GM21786 (cell line): ENCODE measurements around the gene CELSR1.

Experiments used
- ATAC-seq: cut with Tn5 transposase; IDR thresholded peaks from one replicate; pipeline ENCODE4 v1.9.1; 2021; ENCODE audit not compliant: unreplicated experiment

CELSR1 gene

GRCh38 chr22:46537225-46537945 is at the start of gene CELSR1:
Gene CELSR1 (minus strand): TSS chr22:46537620. CDS start chr22:46537170, 450 bp downstream.
- ATAC-seq = no peak

DNA sequence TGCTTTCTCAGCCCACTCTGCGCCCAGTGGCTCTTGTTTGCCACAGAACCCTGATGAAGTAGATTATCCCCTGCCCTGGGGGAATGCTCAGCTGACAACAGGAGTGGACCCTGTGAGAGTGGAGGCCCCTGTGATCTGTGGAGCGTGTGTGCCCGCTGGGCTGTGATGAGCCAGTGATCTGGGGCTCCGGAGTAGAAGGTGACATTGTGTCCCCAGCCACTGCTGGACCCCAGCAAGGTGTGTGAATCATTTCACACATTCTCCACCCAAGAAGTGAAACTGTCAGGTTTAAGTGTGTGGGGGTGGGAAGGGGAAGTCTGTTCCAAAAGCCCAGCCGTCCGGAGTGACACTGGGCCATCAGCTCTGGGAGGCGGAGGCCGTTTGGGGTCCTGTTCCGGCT is 49.6 kb upstream of the CELSR1 start:
- peak; percentile 50 for ATAC-seq

DNA sequence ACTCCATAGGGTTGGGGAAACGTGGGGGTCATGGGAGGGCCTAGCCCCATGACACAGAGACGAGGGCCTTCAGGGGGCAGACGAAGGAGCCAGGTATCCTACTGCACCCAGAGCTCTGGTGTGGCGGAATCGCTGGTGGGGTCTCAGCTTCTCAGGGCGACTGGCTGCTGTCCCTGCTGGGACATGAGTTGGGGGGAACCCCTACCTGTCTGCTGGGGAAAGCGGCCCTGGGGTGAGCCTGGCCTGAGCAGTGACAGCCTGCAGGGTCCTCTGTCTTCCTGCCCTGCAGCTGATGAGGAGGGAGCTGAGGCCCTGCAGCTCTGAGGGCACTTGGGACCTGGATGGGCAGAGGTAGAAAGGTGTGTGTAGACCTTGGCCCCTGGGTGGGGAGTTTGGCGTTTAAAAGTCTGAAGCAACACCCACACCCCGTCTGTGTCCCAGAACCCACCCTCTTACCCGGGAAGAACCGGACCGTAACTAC is 49.2 kb upstream of the CELSR1 start:
- ATAC-seq = no peak

- ATAC-seq = no peak
Measured at GRCh38 chr22:46586123-46586519, 48.7 kb upstream of the CELSR1 start.

- ATAC-seq = no peak
Measured at GRCh38 chr22:46585340-46586122, 48.1 kb upstream of the CELSR1 start.

DNA sequence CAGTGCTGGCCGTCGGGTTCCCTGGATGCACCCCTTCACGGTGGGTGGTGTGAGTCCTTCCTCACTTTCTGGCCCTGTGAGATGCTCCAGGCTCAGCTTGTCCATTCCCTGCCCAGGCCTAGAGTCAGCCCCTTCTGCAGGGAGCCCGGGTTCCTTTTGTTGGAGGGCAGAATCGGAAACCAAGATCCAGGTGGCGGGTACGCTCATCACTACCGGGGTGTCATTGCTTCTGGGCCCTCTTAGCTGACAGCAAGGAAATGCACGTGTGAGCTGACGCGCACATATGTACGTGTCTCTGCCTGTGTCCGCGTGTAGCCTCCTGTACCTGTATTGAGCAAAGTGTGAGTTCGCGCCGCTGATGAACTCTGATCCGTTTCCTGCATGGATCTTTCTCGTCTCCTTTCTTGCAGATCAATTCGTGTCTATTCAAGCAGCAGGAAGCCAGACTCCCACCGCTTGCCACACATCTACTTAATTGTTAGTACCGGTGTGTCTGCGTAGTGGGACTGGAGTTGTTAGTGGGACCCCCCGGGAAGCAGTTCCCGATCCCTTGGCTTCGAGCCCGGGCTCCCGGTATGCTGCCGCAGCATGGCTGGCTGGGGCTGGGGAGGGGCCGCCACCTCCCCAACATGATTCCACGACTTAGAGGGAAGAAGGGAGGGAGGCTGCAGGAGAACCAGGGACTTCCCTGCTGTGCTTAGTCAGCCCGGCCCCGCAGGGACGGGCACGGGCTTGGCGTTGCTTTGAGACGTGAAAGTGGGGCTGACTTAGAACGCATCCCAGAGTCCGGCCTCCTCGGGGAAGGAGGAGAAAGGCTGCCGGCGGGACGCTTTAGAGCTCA is 46.9 kb upstream of the CELSR1 start:
- no peak for ATAC-seq

GRCh38 chr22:46583571-46583970 is 46.2 kb upstream of the CELSR1 start:
- no peak for ATAC-seq

DNA sequence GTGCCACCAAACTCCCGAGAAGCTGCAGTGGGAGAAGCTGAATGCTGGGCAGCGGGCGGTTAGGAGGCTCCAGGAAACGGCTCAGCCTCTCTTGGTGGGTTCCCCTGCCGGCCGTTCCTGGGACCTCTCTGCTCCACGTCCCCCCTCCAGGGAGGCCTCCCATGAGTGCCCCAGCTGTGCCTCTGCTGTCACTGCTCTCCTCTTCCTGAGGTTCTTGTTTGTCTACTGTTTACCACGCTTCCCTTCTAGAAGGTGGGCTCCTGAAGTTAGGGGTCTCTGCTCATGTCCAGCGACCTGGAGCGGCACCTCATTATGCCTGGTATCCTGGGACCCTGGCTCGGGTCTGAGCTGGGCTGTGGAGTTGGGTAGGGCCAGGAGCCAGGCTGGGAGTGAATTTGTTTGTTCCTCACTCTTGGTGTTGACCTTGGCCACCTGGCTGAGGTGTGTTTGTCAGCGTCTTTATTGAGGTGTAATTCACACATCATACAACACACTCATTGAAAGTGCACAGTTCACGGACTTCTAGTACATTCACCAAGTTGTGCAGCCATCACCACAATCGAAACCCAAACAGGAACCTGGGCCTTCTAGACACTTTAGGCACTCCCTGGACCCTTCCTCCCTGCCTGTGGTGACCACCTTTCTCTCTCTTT is 45.0 kb upstream of the CELSR1 start:
- no peak for ATAC-seq

GRCh38 chr22:46581538-46582244 is 44.3 kb upstream of the CELSR1 start:
- no peak for ATAC-seq

DNA sequence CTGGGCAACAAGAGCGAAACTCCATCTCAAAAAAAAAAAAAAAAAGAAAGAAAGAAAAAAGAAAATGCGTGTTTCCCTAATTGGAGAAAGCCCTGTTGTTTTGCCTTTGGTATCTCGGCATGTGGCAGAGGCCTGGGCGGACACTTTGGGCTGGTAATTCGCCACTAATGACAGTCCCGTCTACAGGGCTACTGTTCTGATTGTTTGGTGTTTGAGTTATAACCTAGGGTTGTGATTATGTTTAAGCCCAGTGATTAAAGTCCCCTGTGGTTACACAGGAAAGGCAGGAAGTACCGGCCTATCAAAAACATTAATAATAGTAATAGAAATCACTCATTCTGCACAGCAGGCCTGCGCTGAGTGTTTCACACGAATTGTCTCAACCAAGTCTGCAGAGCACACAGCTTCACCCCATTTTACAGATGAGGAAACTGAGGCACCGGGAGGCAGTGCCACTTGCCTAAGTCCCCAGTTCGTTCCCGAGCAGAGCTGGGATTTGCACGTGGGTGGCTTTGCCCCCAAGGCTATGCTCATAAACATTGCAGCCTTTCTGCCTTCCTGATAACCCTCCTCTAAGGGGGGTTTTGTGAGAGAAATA is 43.6 kb upstream of the CELSR1 start:
- no peak for ATAC-seq

DNA sequence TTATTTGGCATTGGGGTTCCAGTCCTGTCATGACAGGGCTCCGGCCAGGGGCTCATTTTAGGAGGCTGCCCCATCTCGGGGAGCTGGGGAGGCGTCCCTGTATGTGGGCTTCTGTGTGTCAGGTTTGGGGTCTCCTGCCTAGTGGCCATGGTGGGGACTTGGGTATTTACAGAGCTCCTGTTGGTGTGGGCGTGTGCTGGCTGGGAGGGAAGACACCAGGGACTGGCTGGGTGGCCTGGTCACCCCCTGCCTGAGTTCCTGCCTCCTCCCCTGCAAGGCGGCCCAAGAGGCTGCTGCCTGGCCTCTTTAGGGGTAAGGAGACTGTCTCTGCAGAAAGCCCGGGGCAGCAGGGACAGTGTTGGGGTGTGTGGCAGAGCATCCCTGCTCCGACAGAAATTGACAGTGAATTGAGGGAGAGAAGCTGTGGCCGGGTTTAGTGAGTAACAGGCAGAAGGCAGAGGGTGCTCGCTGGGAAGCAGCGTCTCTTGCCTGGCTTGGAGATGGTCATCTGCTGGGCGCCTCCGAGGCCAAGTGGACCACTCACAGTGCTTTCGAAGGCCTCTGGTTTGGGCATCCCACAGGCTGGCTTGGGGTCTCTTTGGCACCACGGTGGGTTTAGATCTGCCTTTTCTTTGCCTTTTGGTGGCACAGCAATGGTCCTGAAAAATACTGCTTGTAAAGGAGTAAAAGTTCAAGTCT is 42.5 kb upstream of the CELSR1 start:
- ATAC-seq = no peak

DNA sequence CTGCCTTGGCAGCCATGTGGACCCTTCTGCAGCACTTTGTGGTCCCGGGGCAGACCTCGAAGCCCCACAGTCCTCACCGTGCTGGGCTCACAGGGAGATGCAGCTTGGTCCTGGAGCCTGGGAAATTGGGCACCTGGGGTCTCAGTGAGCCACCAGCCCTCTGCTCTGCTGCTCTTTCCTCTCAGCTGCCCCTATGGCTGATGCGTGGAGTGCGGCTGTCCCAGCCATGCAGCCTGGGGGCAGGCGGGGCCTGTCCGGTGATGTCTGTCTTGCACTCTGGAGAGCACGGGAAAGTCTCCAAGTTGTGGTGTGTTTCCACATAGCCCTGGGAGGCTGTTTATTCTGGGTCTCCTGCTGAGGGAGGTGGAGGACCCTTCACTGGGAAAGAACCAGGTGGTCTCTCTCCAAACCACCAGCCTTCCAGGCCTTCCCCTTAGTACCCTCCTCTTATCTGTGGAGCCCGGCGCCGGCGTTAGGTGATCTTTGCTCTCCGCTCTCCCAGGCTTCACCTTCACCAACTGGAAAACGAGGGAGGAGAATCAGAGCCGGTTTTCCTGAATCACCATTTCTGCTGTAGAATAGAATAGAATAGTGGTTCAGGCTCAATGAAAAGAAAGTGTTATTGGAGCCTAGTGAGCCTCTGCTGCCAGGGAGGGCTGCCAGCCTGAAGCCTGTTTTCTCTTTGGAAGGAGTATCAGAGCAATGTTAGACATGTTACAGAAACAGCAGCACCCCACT is 41.6 kb upstream of the CELSR1 start:
- no peak for ATAC-seq

- no peak for ATAC-seq
Measured at GRCh38 chr22:46578251-46578823, 40.9 kb upstream of the CELSR1 start.

GRCh38 chr22:46577368-46578249 is 40.2 kb upstream of the CELSR1 start:
- no peak for ATAC-seq

GRCh38 chr22:46576556-46577367 is 39.3 kb upstream of the CELSR1 start:
- ATAC-seq = no peak

DNA sequence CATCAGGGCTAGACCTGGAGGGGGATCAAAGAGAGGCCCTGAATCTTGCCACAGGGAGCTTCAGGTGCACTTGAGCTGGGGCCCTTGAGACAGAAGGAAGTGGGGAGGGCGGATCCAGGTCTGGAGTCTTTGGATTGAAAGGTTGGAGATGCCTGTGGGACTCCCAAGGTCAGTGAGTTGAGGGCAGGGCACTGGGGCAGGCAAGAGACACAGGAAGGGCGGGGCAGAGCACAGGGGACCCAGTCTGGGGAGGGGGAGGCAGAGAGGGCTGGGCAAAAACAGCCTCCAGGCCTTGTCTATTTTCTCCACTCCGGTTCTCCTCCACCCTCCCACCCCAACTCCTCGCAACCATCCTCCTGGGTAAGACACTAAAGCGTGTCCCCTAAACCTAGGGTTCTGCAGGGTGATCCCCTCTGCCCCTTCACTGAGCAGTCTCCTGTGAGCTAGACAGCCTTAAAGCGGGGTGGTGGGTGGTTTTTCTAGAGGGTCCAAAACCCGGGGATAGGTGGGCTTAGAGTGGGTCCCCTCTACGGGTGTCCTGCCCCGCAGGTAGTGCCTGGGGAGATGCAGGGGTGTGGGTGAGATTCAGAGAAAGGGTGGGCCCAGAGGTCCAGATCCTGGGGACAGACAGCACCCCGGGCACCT is 38.6 kb upstream of the CELSR1 start:
- no peak for ATAC-seq
